ENCODE measurements around the gene ANKRD53. TPM values are rescaled to one million over a fixed set of nuclear protein-coding genes. Genes with fewer than 3 reads are reported as not detected.

ANKRD53 gene
- polyA plus RNA-seq, 1 donor from 2014 or later: not detected

GRCh38 chr2:70957798-70958197, 20.6 kb upstream of the ANKRD53 start:
- Histone ChIP-seq H3K9me2 (ENCODE audit: insufficient read depth, low read length) (no peaks in the 10 kb centered on the region), H3K9me3 (ENCODE audit: low read length) (no peaks in the 10 kb centered on the region), H3K36me3 (ENCODE audit: insufficient read depth, low read length) (no peaks in the 10 kb centered on the region), H2AFZ (ENCODE audit: low read depth, low read length) (no peak overlapping the region), H3K9ac (ENCODE audit: low read length) (no peak overlapping the region), H4K20me1 (ENCODE audit: insufficient read depth) (no peaks in the 10 kb centered on the region), H3F3A (ENCODE audit: insufficient read depth, low read length, poor library complexity, severe bottlenecking) (no peaks in the 10 kb centered on the region), H3K79me2 (replicated peaks; ENCODE audit: insufficient read depth, low read length) (no peaks in the 10 kb centered on the region), H3K27ac (ENCODE audit: low read length) (no peak overlapping the region), H3K4me3 (ENCODE audit: low read length) (no peak overlapping the region), H3K4me2 (ENCODE audit: low read length) (no peak overlapping the region), H3K27me3 (ENCODE audit: insufficient read depth, low read depth, low read length) (peaks cover 5% of the 10 kb centered on the region)
- TF ChIP-seq EZH2 (IDR thresholded peaks at IDR 0.05; ENCODE audit: borderline replicate concordance, insufficient read depth, low read length, poor library complexity, severe bottlenecking) (no peak), RAD21 (conservative IDR thresholded peaks at IDR 0.05) (no peak)

DNA sequence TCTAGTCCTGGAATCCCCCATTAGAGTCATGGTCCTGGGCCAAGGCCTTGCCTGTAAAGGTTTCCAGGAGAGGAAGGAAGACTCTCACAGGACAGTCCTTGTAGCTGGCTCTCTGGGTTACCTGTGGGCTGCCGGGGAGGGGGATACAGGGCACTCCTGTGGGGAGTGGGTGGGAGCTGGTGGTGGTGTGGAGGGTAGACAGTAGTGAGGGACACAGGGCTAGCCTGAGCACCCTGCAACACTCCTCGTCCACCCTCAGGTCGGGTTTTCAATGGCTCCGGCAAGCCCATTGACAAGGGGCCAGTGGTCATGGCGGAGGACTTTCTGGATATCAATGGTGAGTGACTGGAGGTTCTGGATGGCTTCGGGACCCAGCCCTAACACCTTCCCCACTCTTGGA, 19.7 kb upstream of the ANKRD53 start:
- no peak overlapping the region for H3K9ac ChIP-seq (ENCODE audit: low read length)
- H3K4me3 ChIP-seq (ENCODE audit: low read length): no peak overlapping the region
- H3K9me3 ChIP-seq (ENCODE audit: low read length): no peaks in the 10 kb centered on the region
- H3K36me3 ChIP-seq (ENCODE audit: insufficient read depth, low read length): no peaks in the 10 kb centered on the region
- no peaks in the 10 kb centered on the region for H3K9me2 ChIP-seq (ENCODE audit: insufficient read depth, low read length)
- no peak overlapping the region for H3K27ac ChIP-seq (ENCODE audit: low read length)
- H3K4me2 ChIP-seq (ENCODE audit: low read length): no peak overlapping the region
- no peaks in the 10 kb centered on the region for H3F3A ChIP-seq (ENCODE audit: insufficient read depth, low read length, poor library complexity, severe bottlenecking)
- H4K20me1 ChIP-seq (ENCODE audit: insufficient read depth): no peaks in the 10 kb centered on the region
- TF ChIP-seq EZH2 (IDR thresholded peaks at IDR 0.05; ENCODE audit: borderline replicate concordance, insufficient read depth, low read length, poor library complexity, severe bottlenecking) (no peak), SMC3 (conservative IDR thresholded peaks at IDR 0.05; ENCODE audit: poor library complexity) (no peak), REST (IDR thresholded peaks at IDR 0.05; ENCODE audit: borderline replicate concordance) (no peak), POLR2AphosphoS5 (IDR thresholded peaks at IDR 0.05) (no peak), TAF1 (IDR thresholded peaks at IDR 0.05; ENCODE audit: low read depth) (no peak), MXI1 (conservative IDR thresholded peaks at IDR 0.05; ENCODE audit: poor library complexity, severe bottlenecking) (no peak), RAD21 (conservative IDR thresholded peaks at IDR 0.05) (no peak), EP300 (conservative IDR thresholded peaks at IDR 0.05; ENCODE audit: poor library complexity, severe bottlenecking) (no peak)
- TF ChIP-seq, protein P1, sequence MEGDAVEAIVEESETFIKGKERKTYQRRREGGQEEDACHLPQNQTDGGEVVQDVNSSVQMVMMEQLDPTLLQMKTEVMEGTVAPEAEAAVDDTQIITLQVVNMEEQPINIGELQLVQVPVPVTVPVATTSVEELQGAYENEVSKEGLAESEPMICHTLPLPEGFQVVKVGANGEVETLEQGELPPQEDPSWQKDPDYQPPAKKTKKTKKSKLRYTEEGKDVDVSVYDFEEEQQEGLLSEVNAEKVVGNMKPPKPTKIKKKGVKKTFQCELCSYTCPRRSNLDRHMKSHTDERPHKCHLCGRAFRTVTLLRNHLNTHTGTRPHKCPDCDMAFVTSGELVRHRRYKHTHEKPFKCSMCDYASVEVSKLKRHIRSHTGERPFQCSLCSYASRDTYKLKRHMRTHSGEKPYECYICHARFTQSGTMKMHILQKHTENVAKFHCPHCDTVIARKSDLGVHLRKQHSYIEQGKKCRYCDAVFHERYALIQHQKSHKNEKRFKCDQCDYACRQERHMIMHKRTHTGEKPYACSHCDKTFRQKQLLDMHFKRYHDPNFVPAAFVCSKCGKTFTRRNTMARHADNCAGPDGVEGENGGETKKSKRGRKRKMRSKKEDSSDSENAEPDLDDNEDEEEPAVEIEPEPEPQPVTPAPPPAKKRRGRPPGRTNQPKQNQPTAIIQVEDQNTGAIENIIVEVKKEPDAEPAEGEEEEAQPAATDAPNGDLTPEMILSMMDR (IDR thresholded peaks at IDR 0.05; ENCODE audit: poor library complexity, severe bottlenecking): no peak
- no peaks in the 10 kb centered on the region for H3K79me2 ChIP-seq (replicated peaks; ENCODE audit: insufficient read depth, low read length)
- no peak overlapping the region for H2AFZ ChIP-seq (ENCODE audit: low read depth, low read length)
- peaks cover 10% of the 10 kb centered on the region for H3K27me3 ChIP-seq (ENCODE audit: insufficient read depth, low read depth, low read length)

Measured in neural cell (in vitro differentiated cells).